Neural progenitor cell (in vitro differentiated cells): ENCODE data around the gene GABARAP.

Experiments used
- EZH2 ChIP-seq: fragments of 200-600 bp; sonication (generic); IDR thresholded peaks from 2 replicates; pipeline ENCODE4 v1.6.1; 2017; ENCODE audit warnings: antibody characterized with exemption, mild to moderate bottlenecking, moderate library complexity
- TF ChIP-seq, protein P1 (sequence below): fragments of 200-600 bp; sonication (generic); IDR thresholded peaks from 2 replicates; pipeline ENCODE4 v1.5.1; 2017; ENCODE audit warnings: antibody characterized with exemption, mild to moderate bottlenecking

GRCh38 chr17:7228920-7229319 is 13.3 kb downstream of the GABARAP start:
- no peak for TF ChIP-seq EZH2
- TF ChIP-seq, protein P1, sequence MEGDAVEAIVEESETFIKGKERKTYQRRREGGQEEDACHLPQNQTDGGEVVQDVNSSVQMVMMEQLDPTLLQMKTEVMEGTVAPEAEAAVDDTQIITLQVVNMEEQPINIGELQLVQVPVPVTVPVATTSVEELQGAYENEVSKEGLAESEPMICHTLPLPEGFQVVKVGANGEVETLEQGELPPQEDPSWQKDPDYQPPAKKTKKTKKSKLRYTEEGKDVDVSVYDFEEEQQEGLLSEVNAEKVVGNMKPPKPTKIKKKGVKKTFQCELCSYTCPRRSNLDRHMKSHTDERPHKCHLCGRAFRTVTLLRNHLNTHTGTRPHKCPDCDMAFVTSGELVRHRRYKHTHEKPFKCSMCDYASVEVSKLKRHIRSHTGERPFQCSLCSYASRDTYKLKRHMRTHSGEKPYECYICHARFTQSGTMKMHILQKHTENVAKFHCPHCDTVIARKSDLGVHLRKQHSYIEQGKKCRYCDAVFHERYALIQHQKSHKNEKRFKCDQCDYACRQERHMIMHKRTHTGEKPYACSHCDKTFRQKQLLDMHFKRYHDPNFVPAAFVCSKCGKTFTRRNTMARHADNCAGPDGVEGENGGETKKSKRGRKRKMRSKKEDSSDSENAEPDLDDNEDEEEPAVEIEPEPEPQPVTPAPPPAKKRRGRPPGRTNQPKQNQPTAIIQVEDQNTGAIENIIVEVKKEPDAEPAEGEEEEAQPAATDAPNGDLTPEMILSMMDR: no peak
